HepG2 (cell line): ENCODE results near the gene RNF213. TPM values are rescaled to one million over a fixed set of nuclear protein-coding genes. Genes with fewer than 3 reads are reported as not detected.

ENCODE experiments used
- ATAC-seq: fragments of 200-7000 bp; cut with Tn5 transposase; 3 replicates; pipeline ENCODE4 v1.9.1; 2020; ENCODE audit warnings: mild to moderate bottlenecking, moderate library complexity
- BruUV-seq: library from RNA; stranded (reverse); fragments of 400-500 nt; replicated peaks from 2 replicates; lab custom pipeline; 2021; lab: Mats Ljungman, UMichigan
- CTCF ChIA-PET: fragments of 300-600 bp; formaldehyde crosslinking; extraction: SDS; loops from one replicate; lab custom pipeline; 2021; ENCODE audit warnings: low total read pairs, inconsistent platforms, low intra/inter-chr PET ratio; lab: Yijun Ruan, JAX
- POLR2A ChIA-PET: fragments of 350-600 bp; sonication (Branson Sonifier 250); formaldehyde crosslinking; loops from one replicate; lab custom pipeline; 2020; ENCODE audit warnings: antibody characterized with exemption, inconsistent platforms; lab: Yijun Ruan, JAX
- DNase-seq: peaks from one replicate; pipeline ENCODE4 v3.0.0-alpha.2; 2015; ENCODE audit warnings: low spot score
- FAIRE-seq: peaks from 3 replicates; lab custom pipeline; 2011; peaks lifted over from hg19 to GRCh38; lab: Jason Lieb, UNC
- H2AFZ ChIP-seq: one replicate; pipeline ENCODE4 v1.6.1; 2011; ENCODE audit warnings: low read length, inconsistent platforms
- H3K27ac ChIP-seq: fragments of 300-600 bp; 3 replicates; pipeline ENCODE4 v1.8.0; 2011; ENCODE audit warnings: mixed run types, mild to moderate bottlenecking, mixed read lengths, low read length, inconsistent platforms; ENCODE audit not compliant: insufficient read depth; ENCODE audit errors: extremely low read length
- H3K27me3 ChIP-seq, 2 experiments: fragments of 200-600 bp in 1 of 2; 2 replicates in 1 of 2; 3 replicates in 1 of 2; pipeline versions ENCODE4 v1.6.0 to v1.8.0; 2011; ENCODE audit warnings: low read length in 2 of 2, mild to moderate bottlenecking in 2 of 2, moderate library complexity in 2 of 2, inconsistent platforms in 1 of 2; ENCODE audit not compliant: insufficient read depth in 2 of 2, control insufficient read depth in 1 of 2
- H3K36me3 ChIP-seq, 2 experiments: fragments of 200-600 bp in 1 of 2; replicated peaks in 1 of 2; 2 replicates in 1 of 2; 3 replicates in 1 of 2; pipeline versions ENCODE4 v1.5.1 to v1.8.0; 2011; ENCODE audit warnings: low read length in 2 of 2, inconsistent platforms in 1 of 2; ENCODE audit not compliant: insufficient read depth in 2 of 2, control insufficient read depth in 1 of 2
- H3K4me1 ChIP-seq: 2 replicates; pipeline ENCODE4 v1.5.1; 2012; ENCODE audit warnings: low read length, inconsistent platforms; ENCODE audit not compliant: insufficient read depth
- H3K4me2 ChIP-seq: 2 replicates; pipeline ENCODE4 v1.6.0; 2011; ENCODE audit warnings: low read depth, low read length, inconsistent platforms
- H3K4me3 ChIP-seq, 3 experiments: fragments of 200-600 bp in 1 of 3; sonication (generic), shearing (Covaris generic) in 1 of 3; replicated peaks in 1 of 3; 2 replicates each; pipeline ENCODE4 v1.5.1; 2011 to 2016; ENCODE audit warnings: low read length in 3 of 3, inconsistent platforms in 2 of 3, low read depth in 2 of 3, mild to moderate bottlenecking in 2 of 3, control low read depth in 1 of 3, mixed read lengths in 1 of 3; ENCODE audit not compliant: insufficient read depth in 1 of 3
- H3K79me2 ChIP-seq: one replicate; pipeline ENCODE4 v1.6.1; 2011; ENCODE audit warnings: low read length, inconsistent platforms; ENCODE audit not compliant: insufficient read depth
- H3K9ac ChIP-seq: 2 replicates; pipeline ENCODE4 v1.6.0; 2011; ENCODE audit warnings: mild to moderate bottlenecking, low read depth, low read length, inconsistent platforms; ENCODE audit not compliant: insufficient read depth
- H3K9me3 ChIP-seq: 2 replicates; pipeline ENCODE4 v1.5.1; 2012; ENCODE audit warnings: mild to moderate bottlenecking, low read length
- H4K20me1 ChIP-seq: 2 replicates; pipeline ENCODE4 v1.6.0; 2011; ENCODE audit warnings: inconsistent platforms, mild to moderate bottlenecking, low read length, moderate library complexity; ENCODE audit not compliant: insufficient read depth
- ADNP ChIP-seq: sonication (generic); formaldehyde crosslinking; IDR thresholded peaks from 2 replicates; pipeline ENCODE4 v1.4.0; 2020; ENCODE audit warnings: missing genetic modification reagents
- HNF4A ChIP-seq: sonication (generic); formaldehyde crosslinking; IDR thresholded peaks from 2 replicates; pipeline ENCODE4 v1.4.0; 2020; ENCODE audit warnings: missing genetic modification reagents
- JDP2 ChIP-seq: sonication (generic); formaldehyde crosslinking; IDR thresholded peaks from 2 replicates; pipeline ENCODE4 v1.8.1; 2022; ENCODE audit warnings: missing genetic modification reagents, borderline replicate concordance
- MEIS2 ChIP-seq: sonication (generic); formaldehyde crosslinking; IDR thresholded peaks from 2 replicates; pipeline ENCODE4 v1.9.0; 2021; ENCODE audit warnings: mild to moderate bottlenecking, missing genetic modification reagents
- NBN ChIP-seq: fragments of 450-650 bp; conservative IDR thresholded peaks from 2 replicates; pipeline ENCODE4 v1.6.1; 2017
- RARA ChIP-seq: IDR thresholded peaks from 2 replicates; pipeline ENCODE4 v1.6.1; 2016; ENCODE audit warnings: missing genetic modification reagents, missing compliant biosample characterization
- RBAK ChIP-seq: sonication (generic); formaldehyde crosslinking; IDR thresholded peaks from 2 replicates; pipeline ENCODE4 v1.5.1; 2020; ENCODE audit warnings: mild to moderate bottlenecking, missing genetic modification reagents
- SNRNP70 ChIP-seq: fragments of 200-400 bp; formaldehyde crosslinking; IDR thresholded peaks from 2 replicates; pipeline ENCODE4 v1.6.1; 2017; ENCODE audit warnings: mild to moderate bottlenecking, low read depth, low read length, moderate library complexity
- TSC22D2 ChIP-seq: sonication (generic); formaldehyde crosslinking; IDR thresholded peaks from 2 replicates; pipeline ENCODE4 v1.5.1; 2020; ENCODE audit warnings: missing genetic modification reagents, mild to moderate bottlenecking, borderline replicate concordance
- WIZ ChIP-seq: sonication (generic); formaldehyde crosslinking; IDR thresholded peaks from 2 replicates; pipeline ENCODE4 v1.5.1; 2020; ENCODE audit warnings: mild to moderate bottlenecking, missing genetic modification reagents
- ZBTB7B ChIP-seq: sonication (generic); formaldehyde crosslinking; IDR thresholded peaks from 2 replicates; pipeline ENCODE4 v1.4.0; 2020; ENCODE audit warnings: missing genetic modification reagents
- ZNF256 ChIP-seq: sonication (generic); formaldehyde crosslinking; conservative IDR thresholded peaks from 2 replicates; pipeline ENCODE4 v1.4.0; 2020; ENCODE audit warnings: missing genetic modification reagents
- ZNF263 ChIP-seq: sonication (generic); formaldehyde crosslinking; IDR thresholded peaks from 2 replicates; pipeline ENCODE4 v1.4.0; 2020; ENCODE audit warnings: missing genetic modification reagents
- WGBS: methylation state at CpG from one replicate; pipeline ENCODE4 v1.1.6; 2017; ENCODE audit warnings: low lambda C conversion rate; 5-methylcytosine and 5-hydroxymethylcytosine counted together
- in situ Hi-C: cut with HindIII; loops from 2 replicates; pipeline ENCODE4 v1.10.0; 2017; ENCODE audit warnings: low pct_unique_long_range_greater_than_20kb; ENCODE audit not compliant: extremely low pct_ligation_motif_present
- intact Hi-C: fragments of 100-400 bp; cut with micrococcal nuclease; formaldehyde crosslinking; loops from one replicate; pipeline ENCODE4 v1.10.0; 2022; ENCODE audit not compliant: unreplicated experiment
- polyA plus RNA-seq, 8 experiments: library from polyadenylated mRNA; depleted of rRNA in 3 of 8; stranded (reverse) in 7 of 8; unstranded in 1 of 8; fragments of >200 nt; fragmentation: Illumina TruSeq in 4 of 8; extraction: Trizol in 4 of 8; gene quantifications; 2 replicates each; pipeline versions ENCODE4 v1.2.1 to v1.2.3, GENCODE V29; 2011 to 2016; ENCODE audit warnings: low read depth in 4 of 8, missing spikeins in 1 of 8, mixed read lengths in 1 of 8; ENCODE audit not compliant: insufficient read depth in 1 of 8
- total RNA-seq, 5 experiments: library from RNA; depleted of rRNA; stranded (reverse); fragments of >200 nt; fragmentation: Illumina TruSeq; extraction: Trizol; gene quantifications; 2 replicates each; pipeline ENCODE4 v1.2.3, GENCODE V29; 2016; ENCODE audit warnings: low read depth in 1 of 5

The RNF213 gene
- total and polyA plus RNA-seq, 2 of the 13 experiments (the other 11 are each of a cell fraction or from before 2014, with no cell fraction given): 38.6 to 38.7 TPM

- no peaks in the 10 kb centered on the region for H4K20me1 ChIP-seq
- H3K4me1 ChIP-seq: peaks cover 14% of the 10 kb centered on the region
- no peaks in the 10 kb centered on the region for H3K9me3 ChIP-seq
- no peak overlapping the region for H3K27ac ChIP-seq
- BruUV-seq: no TSS peak
- TF ChIP-seq SNRNP70 (no peak), JDP2 (CRISPR knock-in tag) (no peak), RARA (CRISPR knock-in tag) (peak; percentile 24; the same call in 1 of the 2 replicates), ZNF263 (CRISPR knock-in tag) (peak; percentile 76), ZBTB7B (CRISPR knock-in tag) (no peak)
- H3K27me3 ChIP-seq: no peaks in the 10 kb centered on the region
- ChIA-PET POLR2A (no interaction called here), CTCF (no interaction called here)
- no peak overlapping the region for H3K4me3 ChIP-seq
- 97% methylated on average over 6 of the region's 6 CpGs for WGBS
- no peak overlapping the region for H3K4me2 ChIP-seq
- ATAC-seq: no peak
- H3K79me2 ChIP-seq: no peaks in the 10 kb centered on the region
- H2AFZ ChIP-seq: no peak overlapping the region
- no peak overlapping the region for H3K9ac ChIP-seq
- intact Hi-C loops (no loop called here), in situ Hi-C loops (no loop called here)
- H3K36me3 ChIP-seq: peaks cover 39 to 65% of the 10 kb centered on the region in 2 experiments
- no peak for DNase-seq
- FAIRE-seq: no peak
These were observed 30.6 kb downstream of the RNF213 start for GRCh38 chr17:80291260-80291659.

- FAIRE-seq: peak; percentile 43
- no peaks in the 10 kb centered on the region for H4K20me1 ChIP-seq
- TF ChIP-seq ADNP (CRISPR knock-in tag) (no peak), HNF4A (CRISPR knock-in tag) (peak; percentile 19; the same call in 1 of the 2 replicates), MEIS2 (CRISPR knock-in tag) (no peak), RBAK (CRISPR knock-in tag) (no peak), TSC22D2 (CRISPR knock-in tag) (no peak), ZNF256 (no peak), WIZ (CRISPR knock-in tag) (0 out of 2 replicates have a peak, but pooled peaks have one; percentile 30), NBN (no peak)
- no peaks in the 10 kb centered on the region for H3K9me3 ChIP-seq
- H3K27me3 ChIP-seq: no peaks in the 10 kb centered on the region
- H3K79me2 ChIP-seq: no peaks in the 10 kb centered on the region
- H3K9ac ChIP-seq: no peak overlapping the region
- peaks cover 14% of the 10 kb centered on the region for H3K4me1 ChIP-seq
- in situ Hi-C loops (no loop called here), intact Hi-C loops (no loop called here)
- WGBS: 88% methylated on average over 20 of the region's 20 CpGs
- no peak overlapping the region for H3K4me2 ChIP-seq
- ChIA-PET POLR2A (interaction anchor here (1.4 kb wide), 1 partner anchor 28 kb away, joined by 7 read pairs; no protein-coding TSS in a partner anchor), CTCF (no interaction called here)
- H2AFZ ChIP-seq: no peak overlapping the region
- no peak overlapping the region for H3K4me3 ChIP-seq
- DNase-seq: no peak
- no peak; the same call in 2 of the 3 replicates for ATAC-seq
- peaks cover 44 to 72% of the 10 kb centered on the region in 2 experiments for H3K36me3 ChIP-seq
- no TSS peak for BruUV-seq
- H3K27ac ChIP-seq: no peak overlapping the region
These were observed 31.2 kb downstream of the RNF213 start for GRCh38 chr17:80291691-80292487.
